HepG2 (cell line): ENCODE results near the gene COA7. TPM values are rescaled to one million over a fixed set of nuclear protein-coding genes. Genes with fewer than 3 reads are reported as not detected.

Experiments used
- ATAC-seq: fragments of 200-7000 bp; cut with Tn5 transposase; 3 replicates; pipeline ENCODE4 v1.9.1; 2020; ENCODE audit warnings: mild to moderate bottlenecking, moderate library complexity
- BruUV-seq: library from RNA; stranded (reverse); fragments of 400-500 nt; replicated peaks from 2 replicates; lab custom pipeline; 2021; lab: Mats Ljungman, UMichigan
- CTCF ChIA-PET: fragments of 300-600 bp; formaldehyde crosslinking; extraction: SDS; loops from one replicate; lab custom pipeline; 2021; ENCODE audit warnings: low total read pairs, inconsistent platforms, low intra/inter-chr PET ratio; lab: Yijun Ruan, JAX
- POLR2A ChIA-PET: fragments of 350-600 bp; sonication (Branson Sonifier 250); formaldehyde crosslinking; loops from one replicate; lab custom pipeline; 2020; ENCODE audit warnings: antibody characterized with exemption, inconsistent platforms; lab: Yijun Ruan, JAX
- DNase-seq: peaks from one replicate; pipeline ENCODE4 v3.0.0-alpha.2; 2015; ENCODE audit warnings: low spot score
- FAIRE-seq: peaks from 3 replicates; lab custom pipeline; 2011; peaks lifted over from hg19 to GRCh38; lab: Jason Lieb, UNC
- H2AFZ ChIP-seq: one replicate; pipeline ENCODE4 v1.6.1; 2011; ENCODE audit warnings: low read length, inconsistent platforms
- H3K27ac ChIP-seq: fragments of 300-600 bp; 3 replicates; pipeline ENCODE4 v1.8.0; 2011; ENCODE audit warnings: mixed run types, mild to moderate bottlenecking, mixed read lengths, low read length, inconsistent platforms; ENCODE audit not compliant: insufficient read depth; ENCODE audit errors: extremely low read length
- H3K27me3 ChIP-seq, 2 experiments: fragments of 200-600 bp in 1 of 2; 2 replicates in 1 of 2; 3 replicates in 1 of 2; pipeline versions ENCODE4 v1.6.0 to v1.8.0; 2011; ENCODE audit warnings: low read length in 2 of 2, mild to moderate bottlenecking in 2 of 2, moderate library complexity in 2 of 2, inconsistent platforms in 1 of 2; ENCODE audit not compliant: insufficient read depth in 2 of 2, control insufficient read depth in 1 of 2
- H3K36me3 ChIP-seq, 2 experiments: fragments of 200-600 bp in 1 of 2; replicated peaks in 1 of 2; 2 replicates in 1 of 2; 3 replicates in 1 of 2; pipeline versions ENCODE4 v1.5.1 to v1.8.0; 2011; ENCODE audit warnings: low read length in 2 of 2, inconsistent platforms in 1 of 2; ENCODE audit not compliant: insufficient read depth in 2 of 2, control insufficient read depth in 1 of 2
- H3K4me1 ChIP-seq: 2 replicates; pipeline ENCODE4 v1.5.1; 2012; ENCODE audit warnings: low read length, inconsistent platforms; ENCODE audit not compliant: insufficient read depth
- H3K4me2 ChIP-seq: 2 replicates; pipeline ENCODE4 v1.6.0; 2011; ENCODE audit warnings: low read depth, low read length, inconsistent platforms
- H3K4me3 ChIP-seq, 3 experiments: fragments of 200-600 bp in 1 of 3; sonication (generic), shearing (Covaris generic) in 1 of 3; replicated peaks in 1 of 3; 2 replicates each; pipeline ENCODE4 v1.5.1; 2011 to 2016; ENCODE audit warnings: low read length in 3 of 3, inconsistent platforms in 2 of 3, low read depth in 2 of 3, mild to moderate bottlenecking in 2 of 3, control low read depth in 1 of 3, mixed read lengths in 1 of 3; ENCODE audit not compliant: insufficient read depth in 1 of 3
- H3K79me2 ChIP-seq: one replicate; pipeline ENCODE4 v1.6.1; 2011; ENCODE audit warnings: low read length, inconsistent platforms; ENCODE audit not compliant: insufficient read depth
- H3K9ac ChIP-seq: 2 replicates; pipeline ENCODE4 v1.6.0; 2011; ENCODE audit warnings: mild to moderate bottlenecking, low read depth, low read length, inconsistent platforms; ENCODE audit not compliant: insufficient read depth
- H3K9me3 ChIP-seq: 2 replicates; pipeline ENCODE4 v1.5.1; 2012; ENCODE audit warnings: mild to moderate bottlenecking, low read length
- H4K20me1 ChIP-seq: 2 replicates; pipeline ENCODE4 v1.6.0; 2011; ENCODE audit warnings: inconsistent platforms, mild to moderate bottlenecking, low read length, moderate library complexity; ENCODE audit not compliant: insufficient read depth
- GPN1 ChIP-seq: sonication (generic); formaldehyde crosslinking; IDR thresholded peaks from 2 replicates; pipeline ENCODE4 v1.5.1; 2020; ENCODE audit warnings: missing genetic modification reagents, borderline replicate concordance
- NR2F2 ChIP-seq: IDR thresholded peaks from 2 replicates; pipeline ENCODE4 v1.6.1; 2012; ENCODE audit warnings: low read depth, inconsistent platforms, borderline replicate concordance
- TAF1 ChIP-seq: sonication (generic); formaldehyde crosslinking; IDR thresholded peaks from 2 replicates; pipeline ENCODE4 v1.4.0; 2020; ENCODE audit warnings: missing genetic modification reagents
- ZNF550 ChIP-seq: sonication (generic); formaldehyde crosslinking; IDR thresholded peaks from 2 replicates; pipeline ENCODE4 v1.4.0; 2020; ENCODE audit warnings: mild to moderate bottlenecking, missing genetic modification reagents, borderline replicate concordance
- ZNF674 ChIP-seq: sonication (generic); formaldehyde crosslinking; IDR thresholded peaks from 2 replicates; pipeline ENCODE4 v1.5.0; 2020; ENCODE audit warnings: low read depth, mild to moderate bottlenecking, missing genetic modification reagents
- WGBS: methylation state at CpG from one replicate; pipeline ENCODE4 v1.1.6; 2017; ENCODE audit warnings: low lambda C conversion rate; 5-methylcytosine and 5-hydroxymethylcytosine counted together
- in situ Hi-C: cut with HindIII; loops from 2 replicates; pipeline ENCODE4 v1.10.0; 2017; ENCODE audit warnings: low pct_unique_long_range_greater_than_20kb; ENCODE audit not compliant: extremely low pct_ligation_motif_present
- intact Hi-C: fragments of 100-400 bp; cut with micrococcal nuclease; formaldehyde crosslinking; loops from one replicate; pipeline ENCODE4 v1.10.0; 2022; ENCODE audit not compliant: unreplicated experiment
- polyA plus RNA-seq, 8 experiments: library from polyadenylated mRNA; depleted of rRNA in 3 of 8; stranded (reverse) in 7 of 8; unstranded in 1 of 8; fragments of >200 nt; fragmentation: Illumina TruSeq in 4 of 8; extraction: Trizol in 4 of 8; gene quantifications; 2 replicates each; pipeline versions ENCODE4 v1.2.1 to v1.2.3, GENCODE V29; 2011 to 2016; ENCODE audit warnings: low read depth in 4 of 8, missing spikeins in 1 of 8, mixed read lengths in 1 of 8; ENCODE audit not compliant: insufficient read depth in 1 of 8
- total RNA-seq, 5 experiments: library from RNA; depleted of rRNA; stranded (reverse); fragments of >200 nt; fragmentation: Illumina TruSeq; extraction: Trizol; gene quantifications; 2 replicates each; pipeline ENCODE4 v1.2.3, GENCODE V29; 2016; ENCODE audit warnings: low read depth in 1 of 5
- TF ChIP-seq, protein P1 (sequence below): sonication (generic); formaldehyde crosslinking; IDR thresholded peaks from 2 replicates; pipeline ENCODE4 v1.5.1; 2020; ENCODE audit warnings: missing genetic modification reagents, mild to moderate bottlenecking, borderline replicate concordance
- TF ChIP-seq, protein P2 (sequence below): sonication (generic); formaldehyde crosslinking; conservative IDR thresholded peaks from 2 replicates; pipeline ENCODE4 v1.8.0; 2022; ENCODE audit warnings: mild to moderate bottlenecking, moderate library complexity, missing genetic modification reagents

The COA7 gene
- total and polyA plus RNA-seq, 2 of the 13 experiments (the other 11 are each of a cell fraction or from before 2014, with no cell fraction given) = 12.3 to 30.4 TPM

DNA sequence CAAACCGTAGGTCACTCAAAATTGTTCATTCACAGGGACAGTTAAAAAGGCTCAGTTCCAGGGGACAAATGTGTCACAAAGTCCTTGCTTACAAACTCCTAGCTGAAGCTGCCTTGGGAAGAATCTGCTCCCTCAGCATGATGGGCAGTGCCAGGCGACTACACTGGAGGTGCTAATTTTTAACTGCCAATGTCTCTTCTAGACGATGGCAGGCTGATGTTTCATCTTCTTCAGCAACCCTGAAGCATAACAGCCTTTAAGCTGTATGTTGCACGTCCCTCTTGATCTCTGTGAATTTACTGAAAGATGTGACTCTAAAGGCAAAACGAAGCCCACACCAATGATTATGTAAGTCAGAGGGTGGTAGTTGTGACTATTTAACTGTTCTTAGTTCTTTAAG lies 11.3 kb downstream of the COA7 start:
- DNase-seq (no peak), ATAC-seq (no peak), FAIRE-seq (no peak)
- Histone ChIP-seq H3K4me1 (no peaks in the 10 kb centered on the region), H3K27ac (no peak overlapping the region), H3K27me3 (no peaks in the 10 kb centered on the region), H4K20me1 (no peaks in the 10 kb centered on the region), H3K9me3 (no peaks in the 10 kb centered on the region), H2AFZ (no peak overlapping the region), H3K4me3 (no peak overlapping the region), H3K4me2 (no peak overlapping the region), H3K36me3 (peaks cover 16 to 52% of the 10 kb centered on the region in 2 experiments), H3K9ac (no peak overlapping the region)
- POLR2A ChIA-PET = interaction anchor here (1.0 to 2.8 kb wide), 2 partner anchors 11 to 95 kb away, joined by 3 to 8 read pairs; partner anchors contain the start of gene COA7
- BruUV-seq = no TSS peak
- WGBS = 96% methylated on average over 5 of the region's 5 CpGs
- in situ Hi-C loops = no loop called here
- intact Hi-C loops = loop anchor here (2.0 to 10.0 kb wide), 2 partner anchors 134 to 282 kb away; partner anchors contain the start of genes ORC1, PRPF38A and TUT4
- TF ChIP-seq NR2F2 (no peak), ZNF550 (CRISPR knock-in tag) (no peak), TAF1 (CRISPR knock-in tag) (no peak), ZNF674 (CRISPR knock-in tag) (no peak), GPN1 (no peak)
- TF ChIP-seq, protein P1, sequence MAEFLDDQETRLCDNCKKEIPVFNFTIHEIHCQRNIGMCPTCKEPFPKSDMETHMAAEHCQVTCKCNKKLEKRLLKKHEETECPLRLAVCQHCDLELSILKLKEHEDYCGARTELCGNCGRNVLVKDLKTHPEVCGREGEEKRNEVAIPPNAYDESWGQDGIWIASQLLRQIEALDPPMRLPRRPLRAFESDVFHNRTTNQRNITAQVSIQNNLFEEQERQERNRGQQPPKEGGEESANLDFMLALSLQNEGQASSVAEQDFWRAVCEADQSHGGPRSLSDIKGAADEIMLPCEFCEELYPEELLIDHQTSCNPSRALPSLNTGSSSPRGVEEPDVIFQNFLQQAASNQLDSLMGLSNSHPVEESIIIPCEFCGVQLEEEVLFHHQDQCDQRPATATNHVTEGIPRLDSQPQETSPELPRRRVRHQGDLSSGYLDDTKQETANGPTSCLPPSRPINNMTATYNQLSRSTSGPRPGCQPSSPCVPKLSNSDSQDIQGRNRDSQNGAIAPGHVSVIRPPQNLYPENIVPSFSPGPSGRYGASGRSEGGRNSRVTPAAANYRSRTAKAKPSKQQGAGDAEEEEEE (CRISPR knock-in tag) = no peak
- TF ChIP-seq, protein P2, sequence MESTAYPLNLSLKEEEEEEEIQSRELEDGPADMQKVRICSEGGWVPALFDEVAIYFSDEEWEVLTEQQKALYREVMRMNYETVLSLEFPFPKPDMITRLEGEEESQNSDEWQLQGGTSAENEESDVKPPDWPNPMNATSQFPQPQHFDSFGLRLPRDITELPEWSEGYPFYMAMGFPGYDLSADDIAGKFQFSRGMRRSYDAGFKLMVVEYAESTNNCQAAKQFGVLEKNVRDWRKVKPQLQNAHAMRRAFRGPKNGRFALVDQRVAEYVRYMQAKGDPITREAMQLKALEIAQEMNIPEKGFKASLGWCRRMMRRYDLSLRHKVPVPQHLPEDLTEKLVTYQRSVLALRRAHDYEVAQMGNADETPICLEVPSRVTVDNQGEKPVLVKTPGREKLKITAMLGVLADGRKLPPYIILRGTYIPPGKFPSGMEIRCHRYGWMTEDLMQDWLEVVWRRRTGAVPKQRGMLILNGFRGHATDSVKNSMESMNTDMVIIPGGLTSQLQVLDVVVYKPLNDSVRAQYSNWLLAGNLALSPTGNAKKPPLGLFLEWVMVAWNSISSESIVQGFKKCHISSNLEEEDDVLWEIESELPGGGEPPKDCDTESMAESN = no peak
- TF ChIP-seq, all 625 proteins: peak for 0
- CTCF ChIA-PET = no interaction called here
- no peaks in the 10 kb centered on the region for H3K79me2 ChIP-seq
